ENCODE measurements around the gene EIF4E2. TPM values are rescaled to one million over a fixed set of nuclear protein-coding genes. Genes with fewer than 3 reads are reported as not detected.

The EIF4E2 gene
- total and polyA plus RNA-seq, 3 donors from 2014 or later, result 56.3 to 93.5 (median 67.5) TPM

DNA sequence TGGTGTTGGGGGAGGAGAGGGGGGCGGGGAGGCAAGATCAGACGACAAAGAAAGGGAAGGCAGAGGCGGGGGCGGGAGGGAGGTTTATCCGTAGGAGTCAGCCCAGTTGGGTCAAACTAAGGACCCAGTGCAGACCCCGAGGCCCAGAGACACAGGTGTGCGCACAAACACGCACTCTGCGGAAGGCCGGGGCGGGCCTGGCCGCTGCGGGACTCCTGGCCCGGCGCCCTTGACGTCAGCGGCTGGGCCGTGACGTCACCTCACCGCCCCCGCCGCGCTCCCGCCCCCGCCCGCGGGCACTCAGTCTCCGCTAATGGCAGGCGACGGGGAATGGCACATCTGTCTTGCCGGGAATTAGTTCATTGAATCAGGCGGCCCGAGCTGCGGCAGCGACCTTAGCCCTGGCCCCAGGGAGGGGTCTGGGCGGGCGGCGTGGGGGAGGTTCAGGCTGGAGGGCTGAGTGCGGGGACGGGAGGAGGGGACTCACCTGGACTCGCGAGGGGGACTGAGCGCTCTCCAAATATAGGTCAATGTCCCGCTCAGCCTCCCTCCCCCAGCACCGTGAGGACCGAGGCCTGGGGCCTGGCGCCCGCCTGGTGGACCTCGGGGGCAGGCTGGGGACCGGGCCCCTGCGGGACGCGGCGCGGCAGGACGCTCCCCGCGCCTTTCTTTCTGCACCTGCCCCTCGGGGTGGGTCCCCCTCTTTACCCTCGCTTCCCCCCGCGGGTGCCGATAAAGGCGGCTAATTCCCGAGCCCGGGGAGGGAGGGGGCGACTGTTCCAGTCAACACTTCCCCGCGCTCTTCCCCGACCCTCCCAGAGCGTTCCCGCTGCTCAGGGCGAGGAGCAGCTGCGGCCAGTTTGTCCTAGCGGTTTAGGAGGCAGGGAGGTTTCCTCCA is 47.3 kb upstream of the EIF4E2 start:
- peak overlapping the region in 1 of 2 donors; percentile 73 for H3K27ac ChIP-seq
- no peaks in the 10 kb centered on the region for H3K27me3 ChIP-seq
- H3K4me3 ChIP-seq, result peak overlapping the region; percentile 56 to 66
- H3K9me3 ChIP-seq, result no peaks in the 10 kb centered on the region
- WGBS, 2 donors, result 1 to 3% methylated on average over 7 to 74 of the region's 75 CpGs
- peak; percentile 60 for DNase-seq
- no peak for TF ChIP-seq POLR2A (IDR thresholded peaks at IDR 0.05)
- TF ChIP-seq, protein P1, sequence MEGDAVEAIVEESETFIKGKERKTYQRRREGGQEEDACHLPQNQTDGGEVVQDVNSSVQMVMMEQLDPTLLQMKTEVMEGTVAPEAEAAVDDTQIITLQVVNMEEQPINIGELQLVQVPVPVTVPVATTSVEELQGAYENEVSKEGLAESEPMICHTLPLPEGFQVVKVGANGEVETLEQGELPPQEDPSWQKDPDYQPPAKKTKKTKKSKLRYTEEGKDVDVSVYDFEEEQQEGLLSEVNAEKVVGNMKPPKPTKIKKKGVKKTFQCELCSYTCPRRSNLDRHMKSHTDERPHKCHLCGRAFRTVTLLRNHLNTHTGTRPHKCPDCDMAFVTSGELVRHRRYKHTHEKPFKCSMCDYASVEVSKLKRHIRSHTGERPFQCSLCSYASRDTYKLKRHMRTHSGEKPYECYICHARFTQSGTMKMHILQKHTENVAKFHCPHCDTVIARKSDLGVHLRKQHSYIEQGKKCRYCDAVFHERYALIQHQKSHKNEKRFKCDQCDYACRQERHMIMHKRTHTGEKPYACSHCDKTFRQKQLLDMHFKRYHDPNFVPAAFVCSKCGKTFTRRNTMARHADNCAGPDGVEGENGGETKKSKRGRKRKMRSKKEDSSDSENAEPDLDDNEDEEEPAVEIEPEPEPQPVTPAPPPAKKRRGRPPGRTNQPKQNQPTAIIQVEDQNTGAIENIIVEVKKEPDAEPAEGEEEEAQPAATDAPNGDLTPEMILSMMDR (IDR thresholded peaks at IDR 0.05), result no peak
- H3K36me3 ChIP-seq (ENCODE audit: low read depth, missing control alignments), result no peaks in the 10 kb centered on the region
- intact Hi-C loops (cut with DNase I; ENCODE audit: low total_unique reads), result no loop called here
- peaks cover 22% of the 10 kb centered on the region for H3K4me1 ChIP-seq

DNA sequence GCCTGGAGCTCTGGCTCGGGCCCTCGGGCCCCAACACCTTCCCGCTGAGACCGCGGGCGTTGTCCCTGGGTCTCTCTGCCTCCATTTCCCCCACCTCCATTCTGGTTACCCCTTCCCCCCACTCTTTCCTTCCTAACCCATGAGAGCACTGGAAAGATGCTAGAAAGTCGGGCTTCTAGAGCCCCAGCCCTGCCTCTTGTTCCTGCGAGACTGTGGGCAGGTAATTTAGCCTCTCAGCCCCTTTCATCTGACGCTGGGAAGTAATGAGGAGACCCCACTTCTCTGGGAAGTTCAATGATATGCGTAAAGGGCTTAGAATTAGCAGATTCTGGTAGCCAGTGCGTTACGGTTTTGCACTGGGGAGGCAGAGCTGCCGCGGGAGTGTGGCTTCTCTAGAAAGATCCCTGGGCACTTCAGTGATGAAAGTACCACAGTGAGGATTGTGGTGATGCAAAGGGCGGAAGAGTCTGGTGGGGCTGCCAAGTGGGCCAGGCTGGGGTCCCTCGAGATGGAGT is 46.6 kb upstream of the EIF4E2 start:
- DNase-seq, result no peak
- WGBS, 2 donors, result 38 to 43% methylated on average over 14 to 16 of the region's 16 CpGs
- intact Hi-C loops (cut with DNase I; ENCODE audit: low total_unique reads), result no loop called here
- H3K36me3 ChIP-seq (ENCODE audit: low read depth, missing control alignments), result no peaks in the 10 kb centered on the region
- no peaks in the 10 kb centered on the region for H3K9me3 ChIP-seq
- H3K27ac ChIP-seq, result no peak overlapping the region
- H3K27me3 ChIP-seq, result no peaks in the 10 kb centered on the region
- TF ChIP-seq, protein P1 (IDR thresholded peaks at IDR 0.05), result no peak
- TF ChIP-seq POLR2A (IDR thresholded peaks at IDR 0.05), result no peak
- peak overlapping the region; percentile 56 to 66 for H3K4me3 ChIP-seq
- H3K4me1 ChIP-seq, result peaks cover 22% of the 10 kb centered on the region

DNA sequence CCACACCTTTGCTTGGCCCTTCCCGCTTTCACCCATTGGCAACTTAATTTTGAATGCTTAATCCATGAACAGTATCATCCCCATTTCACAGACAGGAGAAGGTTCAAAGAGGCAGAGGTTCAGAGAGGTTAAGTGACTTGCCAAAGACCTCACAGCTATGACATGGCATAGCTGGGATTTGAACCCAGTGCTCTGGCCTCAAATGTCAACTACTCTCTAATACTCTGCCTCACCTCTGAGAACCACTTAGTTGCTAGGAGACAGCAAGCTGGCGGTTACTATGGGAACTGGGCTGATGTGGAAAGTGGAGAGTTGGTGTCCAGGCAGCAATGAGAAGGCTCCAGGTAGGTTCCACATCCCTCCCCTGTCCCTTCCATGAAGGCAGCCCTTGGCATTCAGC is 46.1 kb upstream of the EIF4E2 start:
- H3K36me3 ChIP-seq (ENCODE audit: low read depth, missing control alignments), result no peaks in the 10 kb centered on the region
- H3K9me3 ChIP-seq, result no peaks in the 10 kb centered on the region
- 76 to 96% methylated on average over 2 of the region's 2 CpGs for WGBS, 2 donors
- H3K27me3 ChIP-seq, result no peaks in the 10 kb centered on the region
- TF ChIP-seq POLR2A (IDR thresholded peaks at IDR 0.05), result no peak
- TF ChIP-seq, protein P1 (IDR thresholded peaks at IDR 0.05), result no peak
- H3K27ac ChIP-seq, result no peak overlapping the region
- intact Hi-C loops (cut with DNase I; ENCODE audit: low total_unique reads), result no loop called here
- peaks cover 22% of the 10 kb centered on the region for H3K4me1 ChIP-seq
- H3K4me3 ChIP-seq, result no peak overlapping the region
- no peak for DNase-seq

DNA sequence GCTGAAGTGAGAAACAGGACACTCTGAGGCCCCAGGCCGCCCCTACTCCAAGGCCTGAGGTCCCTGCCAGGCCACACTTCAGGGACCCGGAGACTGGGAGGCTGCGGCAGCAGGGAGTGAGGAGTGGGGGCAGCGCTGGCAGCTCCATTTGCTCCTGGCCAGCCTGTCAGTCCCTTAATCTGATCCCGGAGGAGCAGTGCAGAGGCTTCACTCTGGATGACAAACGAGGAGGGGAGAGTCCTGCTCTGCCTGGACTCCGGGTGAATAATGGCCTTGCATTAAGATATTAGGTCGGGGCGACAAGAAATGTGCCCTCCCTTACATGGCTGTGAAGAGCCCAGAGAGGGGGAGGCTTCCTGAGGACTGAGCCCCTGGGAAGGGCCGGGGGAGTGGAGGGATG is 44.6 kb upstream of the EIF4E2 start:
- Histone ChIP-seq H3K27ac (no peak overlapping the region), H3K36me3 (ENCODE audit: low read depth, missing control alignments) (no peaks in the 10 kb centered on the region), H3K27me3 (no peaks in the 10 kb centered on the region), H3K4me3 (no peak overlapping the region), H3K9me3 (no peaks in the 10 kb centered on the region), H3K4me1 (peaks cover 22% of the 10 kb centered on the region)
- 53 to 81% methylated on average over 9 to 10 of the region's 10 CpGs for WGBS, 2 donors
- no peak for DNase-seq
- TF ChIP-seq POLR2A (IDR thresholded peaks at IDR 0.05), result no peak
- TF ChIP-seq, protein P1 (IDR thresholded peaks at IDR 0.05), result no peak
- intact Hi-C loops (cut with DNase I; ENCODE audit: low total_unique reads), result no loop called here
